K562 (cell line): ENCODE measurements around the gene MITF. TPM values are rescaled to one million over a fixed set of nuclear protein-coding genes. Genes with fewer than 3 reads are reported as not detected.

Experiments used
- ESRRB ChIP-seq: fragments of 250-450 bp; sonication (Bioruptor Pico); IDR thresholded peaks from 2 replicates; pipeline ENCODE4 v1.5.0; 2020; ENCODE audit warnings: mild to moderate bottlenecking, moderate library complexity, borderline replicate concordance
- FIP1L1 ChIP-seq: fragments of 200-400 bp; formaldehyde crosslinking; IDR thresholded peaks from 2 replicates; pipeline ENCODE4 v1.6.1; 2018; ENCODE audit warnings: mild to moderate bottlenecking, low read depth, low read length; ENCODE audit not compliant: poor library complexity, severe bottlenecking
- FOXP4 ChIP-seq: sonication (generic); formaldehyde crosslinking; IDR thresholded peaks from 2 replicates; pipeline ENCODE4 v1.8.0; 2022; ENCODE audit warnings: mild to moderate bottlenecking, missing genetic modification reagents, borderline replicate concordance
- HMG20A ChIP-seq: fragments of 450-650 bp; formaldehyde crosslinking; conservative IDR thresholded peaks from 2 replicates; pipeline ENCODE4 v1.4.0; 2020; ENCODE audit warnings: mild to moderate bottlenecking, mixed read lengths
- HOMEZ ChIP-seq: fragments of 250-450 bp; sonication (Bioruptor Pico); IDR thresholded peaks from 2 replicates; pipeline ENCODE4 v1.4.0; 2020; ENCODE audit warnings: mild to moderate bottlenecking, moderate library complexity
- KLF10 ChIP-seq: fragments of 250-450 bp; sonication (Bioruptor Pico); IDR thresholded peaks from 2 replicates; pipeline ENCODE4 v1.6.1; 2021; ENCODE audit warnings: matching md5 sums
- LEF1 ChIP-seq: fragments of 450-650 bp; IDR thresholded peaks from 2 replicates; pipeline ENCODE4 v1.6.1; 2016; ENCODE audit warnings: mild to moderate bottlenecking
- MCM3 ChIP-seq: fragments of 450-650 bp; IDR thresholded peaks from 2 replicates; pipeline ENCODE4 v1.6.1; 2016
- OTX1 ChIP-seq: fragments of 450-650 bp; formaldehyde crosslinking; IDR thresholded peaks from 2 replicates; pipeline ENCODE4 v1.4.0; 2022; ENCODE audit warnings: mild to moderate bottlenecking
- POLR3G ChIP-seq: IDR thresholded peaks from 2 replicates; pipeline ENCODE4 v1.6.1; 2011; ENCODE audit not compliant: insufficient read length, insufficient replicate concordance; ENCODE audit errors: extremely low read depth
- RBM25 ChIP-seq: fragments of 200-400 bp; formaldehyde crosslinking; IDR thresholded peaks from 2 replicates; pipeline ENCODE4 v1.6.1; 2018; ENCODE audit warnings: low read length, low read depth, moderate library complexity; ENCODE audit not compliant: severe bottlenecking
- SAFB ChIP-seq: fragments of 200-400 bp; formaldehyde crosslinking; IDR thresholded peaks from 2 replicates; pipeline ENCODE4 v1.6.1; 2017; ENCODE audit warnings: low read depth, low read length, borderline replicate concordance
- SMAD1 ChIP-seq: fragments of 150-350 bp; IDR thresholded peaks from 2 replicates; pipeline ENCODE4 v1.6.1; 2014; ENCODE audit warnings: low read length, low read depth; ENCODE audit not compliant: partially characterized antibody
- TARDBP ChIP-seq: fragments of 450-650 bp; IDR thresholded peaks from 2 replicates; pipeline ENCODE4 v1.6.1; 2016
- XRCC4 ChIP-seq: IDR thresholded peaks from one replicate; pipeline ENCODE4 v1.6.1; 2011; ENCODE audit not compliant: insufficient read depth, insufficient read length; ENCODE audit errors: extremely low read depth
- ZFX ChIP-seq: sonication (generic); formaldehyde crosslinking; IDR thresholded peaks from 2 replicates; pipeline ENCODE4 v1.8.0; 2022; ENCODE audit warnings: mild to moderate bottlenecking, missing genetic modification reagents, moderate library complexity
- ZNF134 ChIP-seq: fragments of 250-450 bp; sonication (Bioruptor Pico); conservative IDR thresholded peaks from 2 replicates; pipeline ENCODE4 v1.4.0; 2020
- ZNF282 ChIP-seq: sonication (generic); formaldehyde crosslinking; IDR thresholded peaks from 2 replicates; pipeline ENCODE4 v1.8.1; 2023; ENCODE audit warnings: missing genetic modification reagents
- polyA plus RNA-seq, 8 experiments: library from polyadenylated mRNA; depleted of rRNA in 4 of 8; stranded (reverse) in 5 of 8; unstranded in 3 of 8; fragments of >200 nt; fragmentation: Nextera tagmentation in 2 of 8; fragmentation: Illumina TruSeq in 1 of 8; extraction: Ambion mirVana in 2 of 8; extraction: Trizol in 1 of 8; gene quantifications; 2 replicates each; pipeline versions ENCODE4 v1.2.1 to v1.2.3, GENCODE V29; 2011 to 2014; ENCODE audit warnings: inconsistent platforms in 1 of 8, missing spikeins in 1 of 8
- total RNA-seq, 7 experiments: library from RNA; depleted of rRNA in 6 of 7; stranded (reverse); fragments of >200 nt in 6 of 7; fragmentation: Illumina TruSeq in 2 of 7; extraction: Trizol in 2 of 7; gene quantifications; 2 replicates each; pipeline versions ENCODE4 v1.2.1 to v1.2.3, GENCODE V29; 2011 to 2021; ENCODE audit warnings: low replicate concordance in 1 of 7
- TF ChIP-seq, protein P1 (sequence below): fragments of 450-650 bp; IDR thresholded peaks from 2 replicates; pipeline ENCODE4 v1.6.1; 2018; ENCODE audit warnings: mild to moderate bottlenecking, low read depth; ENCODE audit not compliant: partially characterized antibody
- TF ChIP-seq, protein P2 (sequence below), 2 experiments: fragments of 450-650 bp; IDR thresholded peaks; 2 replicates each; pipeline ENCODE4 v1.6.1; 2016
- TF ChIP-seq, protein P3 (sequence below): sonication (generic); formaldehyde crosslinking; IDR thresholded peaks from 2 replicates; pipeline ENCODE4 v1.8.0; 2022; ENCODE audit warnings: mild to moderate bottlenecking, missing genetic modification reagents

Gene MITF
- total and polyA plus RNA-seq, 9 of the 15 experiments (the other 6 are each of a cell fraction or from before 2014, with no cell fraction given), result 5.6 to 14.9 (median 11.1) TPM

GRCh38 chr3:69724722-69725435 lies 14.4 kb upstream of the MITF start (continued):
- TF ChIP-seq, protein P1, sequence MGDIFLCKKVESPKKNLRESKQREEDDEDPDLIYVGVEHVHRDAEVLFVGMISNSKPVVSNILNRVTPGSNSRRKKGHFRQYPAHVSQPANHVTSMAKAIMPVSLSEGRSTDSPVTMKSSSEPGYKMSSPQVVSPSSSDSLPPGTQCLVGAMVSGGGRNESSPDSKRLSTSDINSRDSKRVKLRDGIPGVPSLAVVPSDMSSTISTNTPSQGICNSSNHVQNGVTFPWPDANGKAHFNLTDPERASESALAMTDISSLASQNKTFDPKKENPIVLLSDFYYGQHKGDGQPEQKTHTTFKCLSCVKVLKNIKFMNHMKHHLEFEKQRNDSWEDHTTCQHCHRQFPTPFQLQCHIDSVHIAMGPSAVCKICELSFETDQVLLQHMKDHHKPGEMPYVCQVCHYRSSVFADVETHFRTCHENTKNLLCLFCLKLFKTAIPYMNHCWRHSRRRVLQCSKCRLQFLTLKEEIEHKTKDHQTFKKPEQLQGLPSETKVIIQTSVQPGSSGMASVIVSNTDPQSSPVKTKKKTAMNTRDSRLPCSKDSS, result no peak
- TF ChIP-seq, protein P2, sequence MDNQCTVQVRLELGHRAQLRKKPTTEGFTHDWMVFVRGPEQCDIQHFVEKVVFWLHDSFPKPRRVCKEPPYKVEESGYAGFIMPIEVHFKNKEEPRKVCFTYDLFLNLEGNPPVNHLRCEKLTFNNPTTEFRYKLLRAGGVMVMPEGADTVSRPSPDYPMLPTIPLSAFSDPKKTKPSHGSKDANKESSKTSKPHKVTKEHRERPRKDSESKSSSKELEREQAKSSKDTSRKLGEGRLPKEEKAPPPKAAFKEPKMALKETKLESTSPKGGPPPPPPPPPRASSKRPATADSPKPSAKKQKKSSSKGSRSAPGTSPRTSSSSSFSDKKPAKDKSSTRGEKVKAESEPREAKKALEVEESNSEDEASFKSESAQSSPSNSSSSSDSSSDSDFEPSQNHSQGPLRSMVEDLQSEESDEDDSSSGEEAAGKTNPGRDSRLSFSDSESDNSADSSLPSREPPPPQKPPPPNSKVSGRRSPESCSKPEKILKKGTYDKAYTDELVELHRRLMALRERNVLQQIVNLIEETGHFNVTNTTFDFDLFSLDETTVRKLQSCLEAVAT (IDR thresholded peaks at IDR 0.05), result no peak
- TF ChIP-seq TARDBP, result no peak
- no peak for TF ChIP-seq ZNF282 (CRISPR knock-in tag)
- no peak for TF ChIP-seq RBM25
- TF ChIP-seq LEF1, result peak; percentile 59
- TF ChIP-seq, protein P3, sequence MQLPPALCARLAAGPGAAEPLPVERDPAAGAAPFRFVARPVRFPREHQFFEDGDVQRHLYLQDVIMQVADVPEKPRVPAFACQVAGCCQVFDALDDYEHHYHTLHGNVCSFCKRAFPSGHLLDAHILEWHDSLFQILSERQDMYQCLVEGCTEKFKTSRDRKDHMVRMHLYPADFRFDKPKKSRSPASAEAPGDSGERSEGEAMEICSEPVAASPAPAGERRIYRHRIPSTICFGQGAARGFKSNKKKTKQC, result no peak
- TF ChIP-seq SAFB, result no peak
- no peak for TF ChIP-seq OTX1 (CRISPR knock-in tag)
- TF ChIP-seq KLF10 (CRISPR knock-in tag), result no peak
- no peak for TF ChIP-seq SMAD1
- no peak for TF ChIP-seq ZNF134 (CRISPR knock-in tag)
- TF ChIP-seq POLR3G, result no peak
- peak; percentile 7; the same call in 1 of the 2 replicates for TF ChIP-seq ZFX
- no peak for TF ChIP-seq HOMEZ
- no peak for TF ChIP-seq XRCC4
- no peak for TF ChIP-seq ESRRB (CRISPR knock-in tag)
- TF ChIP-seq HMG20A (CRISPR knock-in tag), result no peak
- no peak for TF ChIP-seq MCM3
- no peak for TF ChIP-seq FOXP4 (CRISPR knock-in tag)
- TF ChIP-seq FIP1L1, result no peak
